ENCODE results near the gene POLR1A. TPM values are rescaled to one million over a fixed set of nuclear protein-coding genes. Genes with fewer than 3 reads are reported as not detected.
A peak's percentile ranks its signal among the peaks of the same experiment; 100 is the strongest.

POLR1A gene
- total RNA-seq, 2 experiments from 2014 or later: 13.1 to 13.4 TPM

DNA sequence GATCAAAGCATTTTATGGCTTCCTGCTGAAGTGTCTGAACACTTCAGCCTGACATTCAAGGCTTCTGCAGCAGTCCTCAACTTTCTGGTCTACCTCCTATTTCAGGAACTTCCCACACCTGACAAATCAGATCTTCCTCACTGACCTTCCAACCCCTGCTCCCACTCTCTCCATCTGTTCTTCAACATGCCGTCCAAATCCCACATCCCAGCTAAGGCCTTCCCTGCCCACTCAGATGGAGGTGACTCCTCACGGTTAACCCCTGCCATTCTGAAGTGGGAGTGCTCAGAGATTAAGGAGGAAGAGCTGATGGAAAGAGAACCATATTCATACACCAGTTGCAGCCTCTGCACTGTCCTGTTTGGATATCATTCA is 104.8 kb downstream of the POLR1A start:
- no peaks in the 10 kb centered on the region for H3K27me3 ChIP-seq (ENCODE audit: control insufficient read depth in 1 of 2, insufficient read depth in 2 of 2, low read length in 2 of 2)
- peak in 1 of 14 experiments; percentile 15 for DNase-seq
- Mint-ChIP-seq H3K36me3 (ENCODE audit: low read depth) (peaks cover 6% of the 10 kb centered on the region), H3K4me1 (ENCODE audit: low read depth) (peaks cover 36% of the 10 kb centered on the region), H3K4me3 (peak overlapping the region; percentile 18), H3K27me3 (no peaks in the 10 kb centered on the region), H3K9me3 (no peaks in the 10 kb centered on the region), H3K27ac (peak overlapping the region; percentile 83)
- intact Hi-C loops (cut with DNase I, micrococcal nuclease): no loop called here
- CTCF ChIA-PET: no interaction called here
- H3K4me1 ChIP-seq (ENCODE audit: insufficient read depth, low read length): peaks cover 50% of the 10 kb centered on the region
- no peak overlapping the region for H3K4me3 ChIP-seq (ENCODE audit: low read length)
- no peak for ATAC-seq (ENCODE audit: poor library complexity)
- TF ChIP-seq, protein P1, sequence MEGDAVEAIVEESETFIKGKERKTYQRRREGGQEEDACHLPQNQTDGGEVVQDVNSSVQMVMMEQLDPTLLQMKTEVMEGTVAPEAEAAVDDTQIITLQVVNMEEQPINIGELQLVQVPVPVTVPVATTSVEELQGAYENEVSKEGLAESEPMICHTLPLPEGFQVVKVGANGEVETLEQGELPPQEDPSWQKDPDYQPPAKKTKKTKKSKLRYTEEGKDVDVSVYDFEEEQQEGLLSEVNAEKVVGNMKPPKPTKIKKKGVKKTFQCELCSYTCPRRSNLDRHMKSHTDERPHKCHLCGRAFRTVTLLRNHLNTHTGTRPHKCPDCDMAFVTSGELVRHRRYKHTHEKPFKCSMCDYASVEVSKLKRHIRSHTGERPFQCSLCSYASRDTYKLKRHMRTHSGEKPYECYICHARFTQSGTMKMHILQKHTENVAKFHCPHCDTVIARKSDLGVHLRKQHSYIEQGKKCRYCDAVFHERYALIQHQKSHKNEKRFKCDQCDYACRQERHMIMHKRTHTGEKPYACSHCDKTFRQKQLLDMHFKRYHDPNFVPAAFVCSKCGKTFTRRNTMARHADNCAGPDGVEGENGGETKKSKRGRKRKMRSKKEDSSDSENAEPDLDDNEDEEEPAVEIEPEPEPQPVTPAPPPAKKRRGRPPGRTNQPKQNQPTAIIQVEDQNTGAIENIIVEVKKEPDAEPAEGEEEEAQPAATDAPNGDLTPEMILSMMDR (IDR thresholded peaks at IDR 0.05): no peak
- no peaks in the 10 kb centered on the region for H3K9me3 ChIP-seq (ENCODE audit: control insufficient read depth in 1 of 2, insufficient read depth in 1 of 2, low read length in 2 of 2)
- no peak overlapping the region for H3K27ac ChIP-seq (ENCODE audit: low read depth in 1 of 2, low read length in 2 of 2)
- no peaks in the 10 kb centered on the region for H3K36me3 ChIP-seq (ENCODE audit: insufficient read depth, low read length)
- POLR2A ChIA-PET: no interaction called here

DNA sequence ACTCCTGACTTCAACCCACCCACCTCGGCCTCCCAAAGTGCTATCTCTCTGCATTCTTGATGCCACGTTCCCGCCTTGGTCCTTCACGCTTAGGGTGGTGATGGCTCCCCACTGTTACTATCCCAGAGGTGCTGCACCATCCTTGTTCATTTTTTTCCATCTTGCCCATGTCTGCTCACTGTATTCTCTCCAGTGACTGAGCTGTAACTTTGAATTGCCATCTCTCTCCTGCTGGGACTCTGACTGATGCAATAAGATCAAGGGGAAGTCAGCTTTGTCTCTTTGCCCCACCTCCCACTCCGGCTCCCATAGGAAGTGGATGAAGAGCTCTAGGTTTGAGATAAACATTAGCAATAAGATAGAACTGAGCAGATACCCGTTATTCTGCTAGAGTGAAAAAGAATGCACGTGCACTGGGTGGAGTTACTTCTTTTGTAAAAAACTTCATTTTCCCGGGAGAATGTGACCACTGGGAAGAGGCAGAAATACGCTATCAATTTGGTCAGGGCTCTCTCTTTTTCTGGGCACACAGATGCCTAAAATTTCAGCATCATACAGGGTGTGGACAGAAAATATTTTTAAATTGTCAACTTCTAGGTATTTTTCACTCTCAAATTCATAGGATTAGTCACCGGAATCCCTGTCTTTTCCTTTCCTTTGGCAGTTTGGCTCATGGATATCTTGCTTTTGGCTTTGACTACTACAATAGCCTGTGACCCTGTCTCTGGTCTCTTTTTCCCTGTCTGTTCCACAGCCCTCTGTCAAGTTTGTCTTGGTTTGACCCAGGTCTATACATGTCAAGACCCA is 105.4 kb downstream of the POLR1A start:
- Histone ChIP-seq H3K4me1 (ENCODE audit: insufficient read depth, low read length) (peaks cover 55% of the 10 kb centered on the region), H3K27me3 (ENCODE audit: control insufficient read depth in 1 of 2, insufficient read depth in 2 of 2, low read length in 2 of 2) (no peaks in the 10 kb centered on the region), H3K27ac (ENCODE audit: low read depth in 1 of 2, low read length in 2 of 2) (peak overlapping the region in 1 of 2 donors; percentile 60), H3K9me3 (ENCODE audit: control insufficient read depth in 1 of 2, insufficient read depth in 1 of 2, low read length in 2 of 2) (no peaks in the 10 kb centered on the region), H3K36me3 (ENCODE audit: insufficient read depth, low read length) (no peaks in the 10 kb centered on the region), H3K4me3 (ENCODE audit: low read length) (no peak overlapping the region)
- H3K9me3 Mint-ChIP-seq: no peaks in the 10 kb centered on the region
- peak in 1 of 14 experiments; percentile 16 for DNase-seq
- ATAC-seq (ENCODE audit: poor library complexity): no peak
- TF ChIP-seq, protein P1 (IDR thresholded peaks at IDR 0.05): no peak
- ChIA-PET CTCF (no interaction called here), POLR2A (no interaction called here)
- H3K4me1 Mint-ChIP-seq (ENCODE audit: low read depth): peaks cover 42% of the 10 kb centered on the region
- H3K36me3 Mint-ChIP-seq (ENCODE audit: low read depth): peaks cover 6% of the 10 kb centered on the region
- peak overlapping the region; percentile 83 for H3K27ac Mint-ChIP-seq
- intact Hi-C loops (cut with DNase I, micrococcal nuclease): no loop called here
- H3K27me3 Mint-ChIP-seq: no peaks in the 10 kb centered on the region
- peak overlapping the region; percentile 18 for H3K4me3 Mint-ChIP-seq

DNA sequence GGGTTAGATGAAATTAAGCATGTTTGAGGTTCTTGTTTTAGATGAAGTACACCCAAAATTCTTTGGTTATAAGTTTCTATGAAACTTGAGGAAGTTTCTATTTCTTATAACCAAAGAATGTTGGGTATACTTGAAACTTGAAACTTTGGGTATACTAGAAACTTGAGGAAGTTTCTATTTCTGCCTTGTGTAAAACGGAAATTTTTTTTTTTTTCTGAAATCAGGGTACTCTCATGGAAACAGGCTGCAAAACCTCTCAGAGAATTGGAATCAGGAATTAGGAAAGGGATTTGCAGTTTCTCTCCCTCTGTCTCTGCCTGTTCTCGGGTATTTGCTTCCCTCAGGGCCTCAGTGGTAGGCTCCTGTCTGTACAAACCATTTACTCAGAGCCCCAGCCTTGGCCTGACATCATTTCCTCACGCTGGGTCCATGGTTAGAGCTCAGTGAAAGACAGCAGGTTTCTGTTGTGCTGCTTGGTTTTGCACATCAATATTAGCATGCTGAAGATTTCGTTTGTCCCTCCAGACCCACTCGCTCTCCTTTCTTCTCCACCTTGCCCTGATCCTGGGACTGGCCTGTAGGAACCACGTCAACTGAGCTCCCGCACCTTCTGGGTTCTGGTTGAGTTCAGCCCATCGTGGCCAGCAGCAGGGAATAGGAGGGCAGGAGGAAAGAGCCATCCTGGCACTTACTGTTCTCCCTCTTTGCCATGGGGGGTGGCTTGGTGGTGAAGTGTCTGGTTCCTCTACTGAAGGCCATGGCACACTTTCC is 106.4 kb downstream of the POLR1A start:
- no peak overlapping the region for H3K4me3 ChIP-seq (ENCODE audit: low read length)

More for the DNA sequence above, 106.4 kb downstream of the POLR1A start:
- Mint-ChIP-seq H3K27me3 (no peaks in the 10 kb centered on the region), H3K4me3 (no peak overlapping the region), H3K4me1 (ENCODE audit: low read depth) (peaks cover 52% of the 10 kb centered on the region), H3K9me3 (no peaks in the 10 kb centered on the region), H3K36me3 (ENCODE audit: low read depth) (no peaks in the 10 kb centered on the region), H3K27ac (peak overlapping the region; percentile 83)
- intact Hi-C loops (cut with DNase I, micrococcal nuclease): loop anchor here in 1 of 2 experiments (5.0 kb wide), 1 partner anchor 38 kb away; no protein-coding TSS in a partner anchor
- no peaks in the 10 kb centered on the region for H3K36me3 ChIP-seq (ENCODE audit: insufficient read depth, low read length)
- H3K27me3 ChIP-seq (ENCODE audit: control insufficient read depth in 1 of 2, insufficient read depth in 2 of 2, low read length in 2 of 2): no peaks in the 10 kb centered on the region
- DNase-seq: peak in 13 of 14 experiments; percentile 16 to 66 (median 38)
- ATAC-seq (ENCODE audit: poor library complexity): peak; percentile 89
- POLR2A ChIA-PET: interaction anchor here (1.0 to 1.5 kb wide), 2 partner anchors 37 to 139 kb away, joined by 3 to 6 read pairs; no protein-coding TSS in a partner anchor
- peaks cover 66% of the 10 kb centered on the region for H3K4me1 ChIP-seq (ENCODE audit: insufficient read depth, low read length)
- CTCF ChIA-PET: interaction anchor here (0.6 kb wide), 1 partner anchor 19 kb away, joined by 3 read pairs; no protein-coding TSS in a partner anchor
- H3K9me3 ChIP-seq (ENCODE audit: control insufficient read depth in 1 of 2, insufficient read depth in 1 of 2, low read length in 2 of 2): no peaks in the 10 kb centered on the region
- peak overlapping the region; percentile 53 to 60 for H3K27ac ChIP-seq (ENCODE audit: low read depth in 1 of 2, low read length in 2 of 2)
- TF ChIP-seq, protein P1 (IDR thresholded peaks at IDR 0.05): no peak

Data from CD4-positive, alpha-beta T cell (primary cell).